ENCODE data around the gene CCR8. TPM values are rescaled to one million over a fixed set of nuclear protein-coding genes. Genes with fewer than 3 reads are reported as not detected.

The CCR8 gene
- total RNA-seq, 2 donors from 2014 or later = not detected

DNA sequence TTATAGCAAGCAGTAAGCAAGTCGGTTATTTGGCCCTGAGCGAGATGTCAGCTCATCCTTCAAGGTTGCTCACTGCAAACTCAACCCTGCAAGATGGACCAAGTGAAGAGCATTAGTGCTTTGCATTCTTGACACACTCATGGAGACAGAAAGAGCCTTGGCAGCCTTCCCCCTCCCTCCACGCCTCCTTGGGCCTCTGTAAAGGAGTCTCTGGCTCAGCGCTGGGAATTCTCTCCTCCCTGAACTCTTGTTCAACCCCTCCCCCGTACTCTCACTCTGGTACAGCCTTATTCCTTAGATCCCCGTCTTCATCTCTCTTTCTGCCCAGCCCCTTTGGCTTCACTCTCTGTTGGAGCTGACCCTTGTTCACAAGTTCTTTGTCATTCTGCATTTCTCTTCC is 47.5 kb upstream of the CCR8 start:
- peaks cover 2% of the 10 kb centered on the region for H3K4me1 ChIP-seq
- no peaks in the 10 kb centered on the region for H3K9me3 ChIP-seq
- no peaks in the 10 kb centered on the region for H3K27me3 ChIP-seq
- TF ChIP-seq POLR2A (IDR thresholded peaks at IDR 0.05) = no peak
- TF ChIP-seq, protein P1, sequence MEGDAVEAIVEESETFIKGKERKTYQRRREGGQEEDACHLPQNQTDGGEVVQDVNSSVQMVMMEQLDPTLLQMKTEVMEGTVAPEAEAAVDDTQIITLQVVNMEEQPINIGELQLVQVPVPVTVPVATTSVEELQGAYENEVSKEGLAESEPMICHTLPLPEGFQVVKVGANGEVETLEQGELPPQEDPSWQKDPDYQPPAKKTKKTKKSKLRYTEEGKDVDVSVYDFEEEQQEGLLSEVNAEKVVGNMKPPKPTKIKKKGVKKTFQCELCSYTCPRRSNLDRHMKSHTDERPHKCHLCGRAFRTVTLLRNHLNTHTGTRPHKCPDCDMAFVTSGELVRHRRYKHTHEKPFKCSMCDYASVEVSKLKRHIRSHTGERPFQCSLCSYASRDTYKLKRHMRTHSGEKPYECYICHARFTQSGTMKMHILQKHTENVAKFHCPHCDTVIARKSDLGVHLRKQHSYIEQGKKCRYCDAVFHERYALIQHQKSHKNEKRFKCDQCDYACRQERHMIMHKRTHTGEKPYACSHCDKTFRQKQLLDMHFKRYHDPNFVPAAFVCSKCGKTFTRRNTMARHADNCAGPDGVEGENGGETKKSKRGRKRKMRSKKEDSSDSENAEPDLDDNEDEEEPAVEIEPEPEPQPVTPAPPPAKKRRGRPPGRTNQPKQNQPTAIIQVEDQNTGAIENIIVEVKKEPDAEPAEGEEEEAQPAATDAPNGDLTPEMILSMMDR (IDR thresholded peaks at IDR 0.05) = no peak
- WGBS, 2 donors = 77 to 78% methylated on average over 6 of the region's 6 CpGs
- no peak for DNase-seq
- ATAC-seq = no peak
- no peaks in the 10 kb centered on the region for H3K36me3 ChIP-seq (replicated peaks in 1 of 2; ENCODE audit: insufficient read depth in 1 of 2, low read depth in 2 of 2)
- H3K4me3 ChIP-seq = no peak overlapping the region
- no peak overlapping the region for H3K27ac ChIP-seq
- intact Hi-C loops (cut with DNase I) = loop anchor here (5.0 kb wide), 1 partner anchor 85 kb away; no protein-coding TSS in a partner anchor

DNA sequence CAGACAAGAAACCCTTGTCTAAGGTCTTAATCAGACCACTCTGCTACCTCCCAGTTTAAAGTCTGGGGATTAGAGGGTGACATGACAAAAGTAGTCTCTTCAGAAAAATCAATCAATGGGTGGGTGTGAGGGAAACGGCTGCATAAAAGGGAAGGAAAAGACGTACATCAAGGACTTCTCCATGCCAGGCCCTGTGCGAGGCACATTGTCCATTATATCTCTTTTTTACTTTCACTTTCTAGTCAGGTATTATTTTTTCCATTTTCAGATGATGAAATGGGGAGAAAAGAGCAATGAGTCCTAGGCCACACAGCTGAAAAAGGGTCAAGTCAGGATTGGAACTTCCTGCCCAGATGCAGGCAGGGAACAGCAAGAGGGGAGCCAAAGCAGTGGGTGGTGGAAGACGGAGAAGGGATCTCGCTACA is 45.0 kb upstream of the CCR8 start:
- Histone ChIP-seq H3K4me1 (peaks cover 6% of the 10 kb centered on the region), H3K4me3 (no peak overlapping the region), H3K27me3 (no peaks in the 10 kb centered on the region), H3K9me3 (no peaks in the 10 kb centered on the region), H3K36me3 (replicated peaks in 1 of 2; ENCODE audit: insufficient read depth in 1 of 2, low read depth in 2 of 2) (no peaks in the 10 kb centered on the region), H3K27ac (no peak overlapping the region)
- no peak for TF ChIP-seq POLR2A (IDR thresholded peaks at IDR 0.05)
- TF ChIP-seq, protein P1 (IDR thresholded peaks at IDR 0.05) = no peak
- intact Hi-C loops (cut with DNase I) = loop anchor here (5.0 kb wide), 1 partner anchor 87 kb away; no protein-coding TSS in a partner anchor
- ATAC-seq = no peak
- DNase-seq = no peak
- 79 to 82% methylated on average over 5 of the region's 5 CpGs for WGBS, 2 donors

DNA sequence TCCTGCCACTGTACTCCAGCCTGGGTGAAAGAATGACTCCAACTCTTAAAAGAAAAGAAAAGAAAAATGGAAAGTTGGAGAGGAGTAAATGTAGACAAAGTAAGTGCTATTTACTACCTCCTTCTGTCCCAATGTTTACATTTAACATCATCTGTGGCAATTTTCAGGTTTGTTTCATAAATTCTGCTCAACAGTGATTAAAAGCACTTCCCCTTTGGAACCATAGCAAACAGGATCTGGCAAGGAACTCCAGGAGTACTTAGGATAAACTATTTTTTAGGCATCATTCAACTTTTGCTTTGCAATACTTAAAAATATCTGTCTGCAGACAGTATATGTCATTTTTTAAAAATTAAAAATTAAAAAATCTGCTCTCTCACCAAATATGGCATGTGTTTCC is 44.2 kb upstream of the CCR8 start:
- intact Hi-C loops (cut with DNase I) = no loop called here
- no peaks in the 10 kb centered on the region for H3K9me3 ChIP-seq
- no peaks in the 10 kb centered on the region for H3K27me3 ChIP-seq
- no peak overlapping the region for H3K27ac ChIP-seq
- no peak overlapping the region for H3K4me3 ChIP-seq
- no peak for ATAC-seq
- no peak for DNase-seq
- no peaks in the 10 kb centered on the region for H3K36me3 ChIP-seq (replicated peaks in 1 of 2; ENCODE audit: insufficient read depth in 1 of 2, low read depth in 2 of 2)
- H3K4me1 ChIP-seq = peaks cover 8% of the 10 kb centered on the region
- no peak for TF ChIP-seq POLR2A (IDR thresholded peaks at IDR 0.05)

DNA sequence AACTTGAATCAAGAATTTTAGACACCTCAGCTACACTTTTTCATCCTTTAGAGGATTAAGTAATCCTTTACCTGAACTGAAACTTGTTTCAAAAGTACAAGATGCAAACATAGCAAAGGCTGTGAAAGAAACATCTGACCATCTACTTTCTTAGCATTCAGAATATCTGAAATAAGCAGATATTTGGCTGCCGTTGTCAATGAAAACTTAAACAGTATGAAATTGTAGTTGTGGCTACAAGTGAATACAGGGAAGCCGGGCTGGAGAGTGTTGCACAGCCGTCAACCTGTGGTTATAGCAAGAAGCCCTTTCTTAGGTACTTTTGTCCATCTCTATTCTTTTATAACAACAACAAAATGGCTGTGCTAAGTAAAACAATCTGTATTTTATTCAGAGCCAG is 42.7 kb upstream of the CCR8 start:
- WGBS, 2 donors = 70 to 75% methylated on average over 3 of the region's 3 CpGs
- ATAC-seq = no peak
- H3K4me3 ChIP-seq = no peak overlapping the region
- intact Hi-C loops (cut with DNase I) = no loop called here
- TF ChIP-seq POLR2A (IDR thresholded peaks at IDR 0.05) = no peak
- TF ChIP-seq, protein P1 (IDR thresholded peaks at IDR 0.05) = no peak
- DNase-seq = no peak
- no peaks in the 10 kb centered on the region for H3K9me3 ChIP-seq
- H3K27me3 ChIP-seq = no peaks in the 10 kb centered on the region
- H3K36me3 ChIP-seq (replicated peaks in 1 of 2; ENCODE audit: insufficient read depth in 1 of 2, low read depth in 2 of 2) = no peaks in the 10 kb centered on the region
- peaks cover 22% of the 10 kb centered on the region for H3K4me1 ChIP-seq
- no peak overlapping the region for H3K27ac ChIP-seq

DNA sequence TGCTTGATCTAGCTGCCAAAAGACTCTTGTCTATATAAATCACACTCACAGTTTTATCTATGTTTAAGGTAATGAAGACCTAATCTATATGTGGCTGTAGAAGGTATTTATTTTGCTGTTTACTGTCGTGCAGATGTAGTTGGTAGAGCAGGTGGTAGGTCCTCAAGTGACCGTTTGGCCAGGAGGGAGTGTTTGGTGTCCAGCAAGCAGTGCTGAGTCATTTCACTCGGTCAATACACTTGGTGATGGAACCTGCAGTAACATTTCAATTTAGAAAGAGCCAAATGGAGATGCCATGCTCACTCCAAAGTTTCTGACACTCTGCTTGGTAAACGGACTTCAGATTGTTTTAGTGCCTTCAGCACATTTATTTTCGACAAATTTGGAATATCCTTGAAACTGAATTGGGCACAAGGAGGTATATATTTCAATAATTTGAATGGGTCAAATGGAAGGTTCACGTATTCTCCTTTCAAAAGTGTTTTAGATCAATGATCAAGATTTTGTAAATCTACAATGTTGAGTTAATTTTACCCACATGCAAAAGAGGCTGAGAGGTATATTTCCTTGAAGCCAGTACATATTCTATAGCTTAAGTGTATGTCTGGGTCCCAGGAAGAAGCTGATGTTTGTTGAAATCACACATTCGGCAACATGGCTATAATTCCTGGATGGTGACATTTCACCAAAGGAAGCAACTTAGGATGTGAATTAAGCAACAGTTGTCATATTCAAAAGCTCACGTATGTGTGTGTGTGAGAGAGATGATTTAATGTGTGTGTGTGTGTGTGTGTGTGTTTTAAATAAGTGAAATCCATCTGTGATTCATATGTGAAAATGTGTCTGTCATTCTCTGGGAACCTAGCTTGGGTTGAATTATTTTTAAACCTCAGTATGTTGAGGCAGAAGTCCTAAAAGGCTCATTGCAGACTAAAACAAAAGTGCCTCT is 42.0 kb upstream of the CCR8 start:
- DNase-seq (peak in 2 of 4 donors; percentile 29 to 35), ATAC-seq (no peak)
- 54 to 57% methylated on average over 8 of the region's 8 CpGs for WGBS, 2 donors
- Histone ChIP-seq H3K4me3 (no peak overlapping the region), H3K9me3 (no peaks in the 10 kb centered on the region), H3K4me1 (peaks cover 26% of the 10 kb centered on the region), H3K36me3 (replicated peaks in 1 of 2; ENCODE audit: insufficient read depth in 1 of 2, low read depth in 2 of 2) (no peaks in the 10 kb centered on the region), H3K27ac (no peak overlapping the region), H3K27me3 (no peaks in the 10 kb centered on the region)
- TF ChIP-seq, protein P1 (IDR thresholded peaks at IDR 0.05) = no peak
- no peak for TF ChIP-seq POLR2A (IDR thresholded peaks at IDR 0.05)
- intact Hi-C loops (cut with DNase I) = no loop called here
